ENCODE measurements around the gene LUC7L3.
"Not testable (repeated sequence)": the region's sequence is repeated elsewhere in the genome, so short reads cannot be mapped to it uniquely, and the experiment has no call there.

The LUC7L3 gene, protein sequence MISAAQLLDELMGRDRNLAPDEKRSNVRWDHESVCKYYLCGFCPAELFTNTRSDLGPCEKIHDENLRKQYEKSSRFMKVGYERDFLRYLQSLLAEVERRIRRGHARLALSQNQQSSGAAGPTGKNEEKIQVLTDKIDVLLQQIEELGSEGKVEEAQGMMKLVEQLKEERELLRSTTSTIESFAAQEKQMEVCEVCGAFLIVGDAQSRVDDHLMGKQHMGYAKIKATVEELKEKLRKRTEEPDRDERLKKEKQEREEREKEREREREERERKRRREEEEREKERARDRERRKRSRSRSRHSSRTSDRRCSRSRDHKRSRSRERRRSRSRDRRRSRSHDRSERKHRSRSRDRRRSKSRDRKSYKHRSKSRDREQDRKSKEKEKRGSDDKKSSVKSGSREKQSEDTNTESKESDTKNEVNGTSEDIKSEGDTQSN

DNA sequence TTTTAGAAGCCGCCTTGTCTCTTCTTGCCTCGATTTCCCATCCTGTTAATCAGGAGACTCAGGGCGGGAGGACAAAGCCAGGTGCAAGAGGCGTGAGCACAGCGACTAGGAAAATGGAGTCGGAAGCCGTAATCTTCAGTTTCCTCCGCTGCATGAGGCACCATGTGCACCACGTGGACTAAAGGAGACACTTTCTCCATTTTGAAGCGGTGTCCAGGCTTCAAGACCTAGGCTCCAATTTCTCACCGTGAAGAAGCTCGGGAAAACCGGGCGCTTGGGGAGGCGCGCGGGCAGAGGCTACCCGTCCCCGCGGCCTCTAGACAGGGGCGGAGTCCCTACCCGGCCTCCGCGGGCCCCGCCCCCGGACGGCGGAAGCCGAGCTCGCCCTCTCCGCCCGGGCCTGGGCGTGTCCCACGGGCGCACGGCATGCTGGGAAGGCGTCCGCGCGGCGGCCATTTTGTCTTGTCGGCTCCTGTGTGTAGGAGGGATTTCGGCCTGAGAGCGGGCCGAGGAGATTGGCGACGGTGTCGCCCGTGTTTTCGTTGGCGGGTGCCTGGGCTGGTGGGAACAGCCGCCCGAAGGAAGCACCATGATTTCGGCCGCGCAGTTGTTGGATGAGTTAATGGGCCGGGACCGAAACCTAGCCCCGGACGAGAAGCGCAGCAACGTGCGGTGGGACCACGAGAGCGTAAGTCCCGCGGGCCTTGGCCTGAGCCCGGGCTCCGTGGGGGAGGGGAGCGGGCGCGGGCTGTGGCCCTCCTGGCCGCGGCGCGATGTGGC, at the start of gene LUC7L3:
TSS of gene LUC7L3 (plus strand) at position 460 of the 780 bp plus-strand sequence. CDS start at position 590, 130 bp downstream.
- peak; percentile 84 to 90 for DNase-seq (ENCODE audit: low read depth in 2 of 2)

DNA sequence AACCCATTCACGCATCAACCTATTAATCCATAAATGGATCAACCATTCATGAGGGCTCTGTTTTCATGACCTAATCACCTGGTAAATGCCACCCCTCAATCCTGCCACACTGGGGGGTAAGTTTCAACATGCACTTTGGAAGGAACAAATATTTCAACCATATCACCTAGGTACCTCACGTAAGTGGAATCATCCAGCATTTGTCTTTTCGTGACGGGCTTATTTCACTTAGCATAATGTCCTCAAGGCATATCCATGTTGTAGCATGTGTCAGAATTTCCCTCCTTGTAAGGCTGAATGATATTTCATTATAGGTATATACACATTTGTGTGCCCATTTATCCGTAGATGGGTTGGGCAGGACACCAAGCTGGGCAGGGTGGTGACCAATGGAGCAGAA, 47.3 kb upstream of the LUC7L3 start:
- no peak for DNase-seq (ENCODE audit: low read depth in 2 of 2)

- no peak for DNase-seq (ENCODE audit: low read depth in 2 of 2)
Observed at GRCh38 chr17:50672831-50673551, 46.4 kb upstream of the LUC7L3 start.

GRCh38 chr17:50675190-50675589, 44.2 kb upstream of the LUC7L3 start:
- DNase-seq (ENCODE audit: low read depth in 2 of 2) = no peak

- no peak for DNase-seq (ENCODE audit: low read depth in 2 of 2)
Observed at GRCh38 chr17:50675627-50676026, 43.8 kb upstream of the LUC7L3 start.

- no peak for DNase-seq (ENCODE audit: low read depth in 2 of 2)
Observed at GRCh38 chr17:50676065-50676975, 43.1 kb upstream of the LUC7L3 start.

DNA sequence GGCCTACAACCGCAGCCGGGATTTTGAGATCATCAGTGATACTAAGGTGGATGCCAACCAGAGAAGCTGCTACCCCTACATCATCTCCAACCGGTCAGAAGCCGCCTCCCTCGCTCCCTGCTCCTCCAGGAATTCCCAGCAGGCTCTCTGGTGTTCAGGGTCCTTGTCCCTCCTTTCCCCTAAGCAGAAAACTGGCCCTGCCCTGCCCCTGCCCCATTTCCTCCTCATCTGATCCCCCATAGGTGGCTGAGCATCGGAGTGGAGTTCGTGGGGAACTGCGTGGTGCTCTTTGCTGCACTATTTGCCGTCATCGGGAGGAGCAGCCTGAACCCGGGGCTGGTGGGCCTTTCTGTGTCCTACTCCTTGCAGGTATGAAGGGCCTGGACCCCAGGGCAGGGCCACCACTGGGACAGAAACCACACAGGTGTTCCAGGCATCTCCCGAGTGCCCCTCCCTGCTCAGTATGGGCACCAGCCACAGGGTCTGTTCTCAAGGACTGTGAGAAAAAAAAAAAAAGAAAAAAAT, 41.5 kb upstream of the LUC7L3 start:
- no peak for DNase-seq (ENCODE audit: low read depth in 2 of 2)

DNA sequence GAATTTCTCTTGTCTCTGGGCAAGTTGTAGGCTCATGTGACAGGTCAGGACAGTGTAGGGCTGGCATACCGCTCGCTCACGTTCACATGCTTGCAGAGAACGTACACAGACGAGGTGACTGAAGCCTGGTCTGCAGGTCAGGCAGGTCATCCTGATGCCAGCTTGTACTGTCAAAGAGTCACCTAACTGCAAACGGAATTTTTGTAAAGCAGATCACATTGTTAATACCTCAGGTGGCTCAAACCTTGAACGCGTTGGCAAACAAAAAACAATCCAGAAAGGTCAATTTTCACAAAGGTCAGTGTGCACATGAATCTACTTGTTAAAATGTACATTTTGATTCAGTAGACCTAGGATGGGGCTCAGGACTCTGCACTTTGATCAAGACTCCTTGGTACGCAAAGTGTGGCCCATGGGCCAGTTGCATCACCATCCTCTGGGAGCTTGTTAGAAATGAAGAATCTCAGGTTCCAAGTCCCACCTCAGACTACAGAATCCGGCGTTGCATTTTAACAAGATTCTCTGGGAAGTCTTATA, 40.3 kb upstream of the LUC7L3 start:
- DNase-seq (ENCODE audit: low read depth in 2 of 2) = no peak

- DNase-seq (ENCODE audit: low read depth in 2 of 2) = no peak
Observed at GRCh38 chr17:50680126-50680525, 39.3 kb upstream of the LUC7L3 start.

DNA sequence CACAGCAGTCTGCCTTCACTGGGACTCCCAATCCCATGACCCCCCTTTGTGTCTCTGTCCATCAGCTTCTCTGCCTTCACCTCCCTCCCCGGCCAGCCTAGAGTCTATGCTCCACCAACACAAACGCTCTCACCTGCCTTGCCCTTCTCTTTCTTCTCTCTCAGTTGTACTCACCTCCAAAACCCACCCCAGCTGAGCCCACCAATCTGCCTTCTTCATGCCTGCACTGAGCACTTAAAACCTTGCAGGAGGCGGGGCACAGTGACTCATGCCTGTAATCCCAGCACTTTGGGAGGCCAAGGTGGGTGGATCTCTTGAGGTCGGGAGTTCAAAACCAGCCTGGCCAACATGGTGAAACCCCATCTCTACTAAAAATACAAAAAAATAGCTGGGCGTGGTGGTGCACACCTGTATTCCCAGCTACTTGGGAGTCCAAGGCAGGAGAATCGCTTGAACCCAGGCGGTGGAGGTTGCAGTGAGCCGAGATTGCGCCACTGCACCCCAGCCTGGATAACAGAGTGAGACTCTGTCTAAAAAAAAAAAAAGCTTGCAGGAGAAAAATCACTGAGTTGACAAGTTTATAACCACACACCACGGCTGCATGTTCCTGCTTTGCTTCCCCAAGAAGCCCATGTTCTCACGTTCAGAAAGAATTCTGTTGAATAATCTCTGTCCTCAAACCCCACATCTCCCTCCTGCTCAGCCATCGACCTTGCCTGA, 38.7 kb upstream of the LUC7L3 start:
- not testable (repeated sequence) for DNase-seq (ENCODE audit: low read depth in 2 of 2)

GRCh38 chr17:50681263-50682200, 37.9 kb upstream of the LUC7L3 start:
- no peak for DNase-seq (ENCODE audit: low read depth in 2 of 2)

- no peak for DNase-seq (ENCODE audit: low read depth in 2 of 2)
Observed at GRCh38 chr17:50682441-50682840, 37.0 kb upstream of the LUC7L3 start.

- no peak for DNase-seq (ENCODE audit: low read depth in 2 of 2)
Observed at GRCh38 chr17:50682938-50683337, 36.5 kb upstream of the LUC7L3 start.

- DNase-seq (ENCODE audit: low read depth in 2 of 2) = no peak
Observed at GRCh38 chr17:50683434-50684287, 35.7 kb upstream of the LUC7L3 start.

GRCh38 chr17:50684288-50684611, 35.2 kb upstream of the LUC7L3 start:
- no peak for DNase-seq (ENCODE audit: low read depth in 2 of 2)

- no peak for DNase-seq (ENCODE audit: low read depth in 2 of 2)
Observed at GRCh38 chr17:50684612-50685333, 34.6 kb upstream of the LUC7L3 start.

DNA sequence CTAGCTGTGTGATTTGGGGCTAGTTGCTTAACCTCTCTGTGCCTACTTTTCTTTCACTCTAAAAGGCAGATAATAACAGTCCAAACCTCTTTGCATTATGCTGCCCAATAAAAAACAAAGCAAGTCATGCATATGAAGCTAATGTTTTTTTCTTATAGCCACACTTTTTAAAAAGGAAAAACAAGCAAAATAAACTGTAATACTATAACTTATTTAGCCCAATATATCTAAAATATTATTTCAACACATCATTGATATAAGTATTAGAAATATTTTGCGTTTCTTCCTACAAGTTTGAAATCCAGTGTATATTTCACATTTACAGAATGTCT, 34.1 kb upstream of the LUC7L3 start:
- DNase-seq (ENCODE audit: low read depth in 2 of 2) = no peak

Data from stimulated activated CD8-positive, alpha-beta memory T cell treated with anti-CD3 and anti-CD28 coated beads, Interleukin-15, amount 100 ng/mL, for 4 hours (primary cell).